Measurements from ENCODE around the gene TRIM41. TPM values are rescaled to one million over a fixed set of nuclear protein-coding genes. Genes with fewer than 3 reads are reported as not detected.
A peak's percentile ranks its signal among the peaks of the same experiment; 100 is the strongest.

Gene TRIM41
- total and polyA plus RNA-seq, 2 of the 13 experiments (the other 11 are each of a cell fraction or from before 2014, with no cell fraction given), result 10.2 to 16.7 TPM

DNA sequence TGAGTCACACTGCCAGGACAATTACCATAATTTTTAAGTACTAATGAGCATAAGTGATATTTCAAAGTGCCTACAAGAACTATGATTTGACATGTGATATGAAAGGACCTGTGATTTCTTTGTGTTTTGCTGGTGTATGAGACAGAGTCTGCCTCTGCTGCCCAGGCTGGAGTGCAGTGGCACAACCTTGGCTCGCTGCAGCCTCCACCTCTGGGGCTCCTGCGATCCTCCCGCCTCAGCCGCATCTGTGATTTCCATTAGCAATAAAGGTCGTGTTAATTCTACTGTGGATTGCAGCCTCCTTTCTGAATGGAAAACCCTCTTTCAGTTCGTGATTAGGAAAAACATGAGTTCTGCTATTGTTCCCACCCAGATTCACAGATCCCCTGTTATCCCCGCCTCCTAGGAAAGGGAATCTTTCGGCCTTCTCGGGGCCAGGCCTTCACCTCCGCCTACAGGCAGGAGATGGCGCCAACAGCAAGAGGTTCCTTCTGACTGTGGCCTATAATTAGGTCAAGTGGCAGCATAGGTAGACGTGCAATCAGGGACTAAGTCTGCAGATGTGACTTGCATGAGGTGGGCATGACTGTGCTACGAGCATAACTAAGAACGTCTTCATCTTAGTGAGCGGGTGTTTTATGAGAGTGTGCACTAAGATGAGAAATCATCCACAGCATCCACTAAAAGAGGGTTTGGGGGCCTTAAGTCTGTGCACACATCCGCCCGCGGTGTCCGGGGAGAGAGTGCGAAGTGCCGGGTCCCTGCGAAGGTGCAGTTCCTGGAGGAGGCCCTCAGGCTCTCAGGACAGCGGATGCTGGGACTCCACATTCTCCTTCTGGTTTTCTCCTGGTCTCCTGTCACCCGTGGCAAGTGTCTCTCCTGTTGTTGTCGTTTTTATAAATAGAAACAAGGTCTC lies 41.2 kb upstream of the TRIM41 start (continued):
- TF ChIP-seq, protein P1, sequence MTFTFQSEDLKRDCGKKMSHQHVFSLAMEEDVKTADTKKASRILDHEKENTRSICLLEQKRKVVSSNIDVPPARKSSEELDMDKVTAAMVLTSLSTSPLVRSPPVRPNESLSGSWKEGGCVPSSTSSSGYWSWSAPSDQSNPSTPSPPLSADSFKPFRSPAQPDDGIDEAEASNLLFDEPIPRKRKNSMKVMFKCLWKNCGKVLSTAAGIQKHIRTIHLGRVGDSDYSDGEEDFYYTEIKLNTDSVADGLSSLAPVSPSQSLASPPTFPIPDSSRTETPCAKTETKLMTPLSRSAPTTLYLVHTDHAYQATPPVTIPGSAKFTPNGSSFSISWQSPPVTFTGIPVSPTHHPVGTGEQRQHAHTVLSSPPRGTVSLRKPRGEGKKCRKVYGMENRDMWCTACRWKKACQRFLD (CRISPR knock-in tag; IDR thresholded peaks at IDR 0.05; ENCODE audit: borderline replicate concordance), result no peak
- 0 out of 2 replicates have a peak, but pooled peaks have one; percentile 29 for TF ChIP-seq ARNTL (CRISPR knock-in tag; IDR thresholded peaks at IDR 0.05)
- 0 out of 2 replicates have a peak, but pooled peaks have one; percentile 29 for TF ChIP-seq ZNF761 (CRISPR knock-in tag; conservative IDR thresholded peaks at IDR 0.05)
- no peak for TF ChIP-seq NR2F6 (IDR thresholded peaks at IDR 0.05)
- peak; percentile 43; the same call in 1 of the 2 replicates for TF ChIP-seq NR2F6 (CRISPR knock-in tag; IDR thresholded peaks at IDR 0.05)
- peak; percentile 92 for TF ChIP-seq STAG1 (CRISPR knock-in tag; IDR thresholded peaks at IDR 0.05)
- TF ChIP-seq SPEN (CRISPR knock-in tag; IDR thresholded peaks at IDR 0.05; ENCODE audit: low read depth), result 0 out of 2 replicates have a peak, but pooled peaks have one; percentile 38
- peak; percentile 52; the same call in 1 of the 2 replicates for TF ChIP-seq UBTF (CRISPR knock-in tag; IDR thresholded peaks at IDR 0.05)
- TF ChIP-seq PAXIP1 (CRISPR knock-in tag; conservative IDR thresholded peaks at IDR 0.05), result peak; percentile 36; the same call in 1 of the 2 replicates
- TF ChIP-seq ZNF20 (CRISPR knock-in tag; IDR thresholded peaks at IDR 0.05), result no peak
- 0 out of 2 replicates have a peak, but pooled peaks have one; percentile 45 for TF ChIP-seq ZMAT3 (CRISPR knock-in tag; conservative IDR thresholded peaks at IDR 0.05)
- TF ChIP-seq HMGXB4 (CRISPR knock-in tag; IDR thresholded peaks at IDR 0.05; ENCODE audit: borderline replicate concordance in 1 of 2, low read depth in 1 of 2), result peak; percentile 91 to 93
- TF ChIP-seq, protein P2, sequence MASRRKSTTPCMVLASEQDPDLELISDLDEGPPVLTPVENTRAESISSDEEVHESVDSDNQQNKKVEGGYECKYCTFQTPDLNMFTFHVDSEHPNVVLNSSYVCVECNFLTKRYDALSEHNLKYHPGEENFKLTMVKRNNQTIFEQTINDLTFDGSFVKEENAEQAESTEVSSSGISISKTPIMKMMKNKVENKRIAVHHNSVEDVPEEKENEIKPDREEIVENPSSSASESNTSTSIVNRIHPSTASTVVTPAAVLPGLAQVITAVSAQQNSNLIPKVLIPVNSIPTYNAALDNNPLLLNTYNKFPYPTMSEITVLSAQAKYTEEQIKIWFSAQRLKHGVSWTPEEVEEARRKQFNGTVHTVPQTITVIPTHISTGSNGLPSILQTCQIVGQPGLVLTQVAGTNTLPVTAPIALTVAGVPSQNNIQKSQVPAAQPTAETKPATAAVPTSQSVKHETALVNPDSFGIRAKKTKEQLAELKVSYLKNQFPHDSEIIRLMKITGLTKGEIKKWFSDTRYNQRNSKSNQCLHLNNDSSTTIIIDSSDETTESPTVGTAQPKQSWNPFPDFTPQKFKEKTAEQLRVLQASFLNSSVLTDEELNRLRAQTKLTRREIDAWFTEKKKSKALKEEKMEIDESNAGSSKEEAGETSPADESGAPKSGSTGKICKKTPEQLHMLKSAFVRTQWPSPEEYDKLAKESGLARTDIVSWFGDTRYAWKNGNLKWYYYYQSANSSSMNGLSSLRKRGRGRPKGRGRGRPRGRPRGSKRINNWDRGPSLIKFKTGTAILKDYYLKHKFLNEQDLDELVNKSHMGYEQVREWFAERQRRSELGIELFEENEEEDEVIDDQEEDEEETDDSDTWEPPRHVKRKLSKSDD (CRISPR knock-in tag; IDR thresholded peaks at IDR 0.05; ENCODE audit: low read depth), result no peak
